B cell (primary cell): ENCODE results near the gene MPZL2.

ENCODE experiments used
- CTCF ChIP-seq: fragments of 200-600 bp; IDR thresholded peaks from one replicate; pipeline ENCODE4 v1.8.0; 2022; ENCODE audit warnings: antibody characterized with exemption, mild to moderate bottlenecking
- EZH2 ChIP-seq: IDR thresholded peaks from 2 replicates; pipeline ENCODE4 v1.6.1; 2012; ENCODE audit warnings: borderline replicate concordance, low read depth, mild to moderate bottlenecking, moderate library complexity, low read length; ENCODE audit not compliant: insufficient read depth, poor library complexity, severe bottlenecking

GRCh38 chr11:118214210-118214914, 49.7 kb downstream of the MPZL2 start:
- no peak for TF ChIP-seq CTCF
- TF ChIP-seq EZH2, result no peak
